Endothelial cell of umbilical vein (primary cell): ENCODE results near the gene PIM3. TPM values are rescaled to one million over a fixed set of nuclear protein-coding genes. Genes with fewer than 3 reads are reported as not detected.

Experiments
- BruUV-seq: library from RNA; stranded (reverse); fragments of 400-500 nt; replicated peaks from 2 replicates; lab custom pipeline; 2021; lab: Mats Ljungman, UMichigan
- CTCF ChIA-PET: fragments of 300-600, 350-600 bp; sonication (Branson Sonifier 250); formaldehyde crosslinking; loops from one replicate; lab custom pipeline; 2021; ENCODE audit warnings: antibody characterized with exemption, inconsistent platforms; lab: Charles Lee
- POLR2A ChIA-PET: fragments of 300-600, 350-600 bp; sonication (Branson Sonifier 250); formaldehyde crosslinking; loops from one replicate; lab custom pipeline; 2021; ENCODE audit warnings: antibody characterized with exemption, inconsistent platforms; lab: Charles Lee
- DNase-seq: peaks from one replicate; pipeline ENCODE4 v3.0.0-alpha.2; 2011; ENCODE audit warnings: low read depth, low spot score
- FAIRE-seq: peaks from 2 replicates; lab custom pipeline; 2011; peaks lifted over from hg19 to GRCh38; lab: Jason Lieb, UNC
- H2AFZ ChIP-seq: 2 replicates; pipeline ENCODE4 v1.6.0; 2012; ENCODE audit warnings: low read depth, low read length, control low read depth, inconsistent platforms
- H3K27ac ChIP-seq: 2 replicates; pipeline ENCODE4 v1.5.1; 2011; ENCODE audit warnings: low read depth, mild to moderate bottlenecking, control low read depth, low read length, moderate library complexity; ENCODE audit not compliant: insufficient read depth
- H3K27me3 ChIP-seq, 2 experiments: 2 replicates each; pipeline versions ENCODE4 v1.6.0 to v1.6.1; 2011; ENCODE audit warnings: low read length in 2 of 2, mixed read lengths in 1 of 2; ENCODE audit not compliant: control insufficient read depth in 2 of 2, insufficient read depth in 2 of 2
- H3K36me3 ChIP-seq, 2 experiments: 2 replicates in 1 of 2; 3 replicates in 1 of 2; pipeline ENCODE4 v1.5.1; 2011; ENCODE audit warnings: low read length in 2 of 2, mild to moderate bottlenecking in 1 of 2, moderate library complexity in 1 of 2; ENCODE audit not compliant: control insufficient read depth in 2 of 2, insufficient read depth in 2 of 2; ENCODE audit errors: extremely low read depth in 1 of 2
- H3K4me1 ChIP-seq: 3 replicates; pipeline ENCODE4 v1.5.1; 2011; ENCODE audit warnings: mild to moderate bottlenecking, low read length; ENCODE audit not compliant: control insufficient read depth, insufficient read depth; ENCODE audit errors: extremely low read depth
- H3K4me2 ChIP-seq: 2 replicates; pipeline ENCODE4 v1.6.1; 2011; ENCODE audit warnings: low read length, control low read depth, mixed read lengths; ENCODE audit not compliant: insufficient read depth
- H3K4me3 ChIP-seq, 3 experiments: fragments of 200-600 bp in 1 of 3; sonication (generic), shearing (Covaris generic) in 1 of 3; replicated peaks in 1 of 3; 2 replicates each; pipeline ENCODE4 v1.5.1; 2011 to 2016; ENCODE audit warnings: control low read depth in 3 of 3, low read length in 3 of 3, mild to moderate bottlenecking in 2 of 3, inconsistent platforms in 1 of 3, low read depth in 1 of 3, moderate library complexity in 1 of 3; ENCODE audit not compliant: insufficient read depth in 1 of 3
- H3K79me2 ChIP-seq: 2 replicates; pipeline ENCODE4 v1.6.0; 2012; ENCODE audit warnings: low read length, inconsistent platforms; ENCODE audit not compliant: control insufficient read depth, insufficient read depth
- H3K9ac ChIP-seq: replicated peaks from 2 replicates; pipeline ENCODE3; 2011; ENCODE audit warnings: low read length, control low read depth; ENCODE audit not compliant: insufficient read depth; ENCODE audit errors: extremely low read depth
- H3K9me1 ChIP-seq: replicated peaks from 3 replicates; pipeline ENCODE4 v1.6.0; 2011; ENCODE audit warnings: mild to moderate bottlenecking, low read length; ENCODE audit not compliant: control insufficient read depth, insufficient read depth; ENCODE audit errors: extremely low read depth
- H3K9me3 ChIP-seq: replicated peaks from 2 replicates; pipeline ENCODE4 v1.5.1; 2012; ENCODE audit warnings: low read length, inconsistent platforms; ENCODE audit not compliant: control insufficient read depth, insufficient read depth
- H4K20me1 ChIP-seq: replicated peaks from 2 replicates; pipeline ENCODE3; 2011; ENCODE audit warnings: mild to moderate bottlenecking, low read length; ENCODE audit not compliant: control insufficient read depth, insufficient read depth; ENCODE audit errors: extremely low read depth
- CTCF ChIP-seq, 2 donors: IDR thresholded peaks; 1 replicate in 1 of 2; 2 replicates in 1 of 2; pipeline ENCODE4 v1.5.1; 2011; ENCODE audit warnings: low read length in 2 of 2, mild to moderate bottlenecking in 2 of 2, moderate library complexity in 2 of 2, control low read depth in 1 of 2, inconsistent platforms in 1 of 2, low read depth in 1 of 2; ENCODE audit not compliant: insufficient read depth in 1 of 2; ENCODE audit errors: extremely low read depth in 1 of 2
- EZH2 ChIP-seq: IDR thresholded peaks from 2 replicates; pipeline ENCODE4 v1.6.1; 2012; ENCODE audit warnings: borderline replicate concordance, low read depth, mild to moderate bottlenecking, moderate library complexity, low read length, inconsistent platforms; ENCODE audit not compliant: severe bottlenecking
- FOS ChIP-seq: IDR thresholded peaks from 2 replicates; pipeline ENCODE4 v1.6.1; 2011; ENCODE audit warnings: mild to moderate bottlenecking, low read length, moderate library complexity, borderline replicate concordance; ENCODE audit not compliant: insufficient read depth
- GATA2 ChIP-seq: IDR thresholded peaks from 2 replicates; pipeline ENCODE4 v1.7.0; 2011; ENCODE audit warnings: low read depth, mild to moderate bottlenecking, moderate library complexity, mixed read lengths, low read length; ENCODE audit not compliant: insufficient read length, insufficient read depth
- JUN ChIP-seq: IDR thresholded peaks from 2 replicates; pipeline ENCODE4 v1.6.1; 2011; ENCODE audit warnings: borderline replicate concordance, low read depth; ENCODE audit not compliant: insufficient read length, insufficient read depth
- MYC ChIP-seq: IDR thresholded peaks from one replicate; pipeline ENCODE4 v1.6.1; 2011; ENCODE audit warnings: mild to moderate bottlenecking, low read depth, low read length
- POLR2A ChIP-seq: IDR thresholded peaks from 2 replicates; pipeline ENCODE4 v1.6.1; 2012; ENCODE audit warnings: low read depth, mild to moderate bottlenecking, control low read depth, low read length
- POLR2AphosphoS5 ChIP-seq: IDR thresholded peaks from 2 replicates; pipeline ENCODE4 v1.6.1; 2012; ENCODE audit warnings: low read depth, mild to moderate bottlenecking, control low read depth, low read length, moderate library complexity; ENCODE audit not compliant: insufficient read depth
- dilution Hi-C: fragments of 300-500 bp; cut with MboI; formaldehyde crosslinking; loops from one replicate; pipeline ENCODE4 v1.15.0; 2019; ENCODE audit warnings: low sequenced_read_pairs; ENCODE audit not compliant: extremely low pct_ligation_motif_present
- intact Hi-C: fragments of 100-400 bp; cut with micrococcal nuclease; formaldehyde crosslinking; loops from one replicate; pipeline ENCODE4 v1.10.0; 2022
- polyA plus RNA-seq, 4 experiments: library from polyadenylated mRNA; depleted of rRNA in 3 of 4; stranded (reverse) in 3 of 4; unstranded in 1 of 4; fragments of >200 nt; gene quantifications; 2 replicates each; pipeline versions ENCODE4 v1.2.1 to v1.2.3, GENCODE V29; 2011 to 2012; ENCODE audit warnings: missing spikeins in 1 of 4
- total RNA-seq: library from RNA; stranded (reverse); gene quantifications from 2 replicates; pipeline ENCODE4 v1.2.3, GENCODE V29; 2021
- TF ChIP-seq, protein P1 (sequence below): IDR thresholded peaks from 2 replicates; pipeline ENCODE4 v1.6.1; 2011; ENCODE audit not compliant: insufficient read depth, insufficient read length

Gene PIM3
- total and polyA plus RNA-seq, 2 donors (not counting 3 experiments of a cell fraction or from before 2014, with no cell fraction given): 131 to 185 TPM

DNA sequence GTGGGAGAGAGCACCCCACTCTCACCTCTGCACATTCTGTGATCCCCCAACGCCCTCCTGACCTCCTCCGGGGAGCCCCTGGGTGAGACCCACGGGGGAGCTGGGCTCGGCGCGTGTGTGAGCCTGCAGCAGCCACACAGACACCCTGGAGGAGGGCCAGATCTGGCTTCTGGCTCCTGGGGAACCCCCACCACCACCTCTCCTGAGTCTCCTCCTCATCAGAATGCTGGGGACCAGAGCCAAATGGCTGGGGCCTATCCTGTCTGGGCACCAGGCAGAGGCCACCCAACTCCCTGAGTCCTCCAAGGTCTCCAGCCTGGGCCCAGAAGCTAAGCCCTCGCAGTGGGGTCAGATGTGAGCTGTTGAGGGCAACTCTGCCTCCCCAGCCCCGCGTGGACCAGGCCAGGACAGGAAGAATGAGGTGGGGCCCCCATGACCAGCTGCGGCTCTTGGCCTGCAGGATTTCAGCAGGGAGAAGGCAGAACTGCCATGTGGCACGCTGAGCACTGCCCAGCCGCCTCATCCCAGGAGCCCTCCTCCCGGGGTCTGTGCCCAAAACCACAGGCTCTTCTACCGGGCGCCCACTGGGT, 5.5 kb upstream of the PIM3 start:
- no peak for DNase-seq
- ChIA-PET POLR2A (interaction anchor here (0.6 kb wide), 1 partner anchor 72 kb away, joined by 3 read pairs; no protein-coding TSS in a partner anchor), CTCF (interaction anchor here (0.9 to 2.0 kb wide), 2 partner anchors 28 to 75 kb away, joined by 4 to 6 read pairs; no protein-coding TSS in a partner anchor)
- no peak for TF ChIP-seq MYC
- H3K4me1 ChIP-seq: peaks cover 22% of the 10 kb centered on the region
- H3K79me2 ChIP-seq: no peaks in the 10 kb centered on the region
- no peak for FAIRE-seq
- H3K9ac ChIP-seq: no peak overlapping the region
- no peak overlapping the region for H2AFZ ChIP-seq
- no TSS peak for BruUV-seq
- no peaks in the 10 kb centered on the region for H3K9me3 ChIP-seq
- no peak overlapping the region for H3K27ac ChIP-seq
- H3K36me3 ChIP-seq: no peaks in the 10 kb centered on the region
- H4K20me1 ChIP-seq: no peaks in the 10 kb centered on the region
- dilution Hi-C loops: no loop called here
- no peaks in the 10 kb centered on the region for H3K27me3 ChIP-seq
- H3K9me1 ChIP-seq: no peaks in the 10 kb centered on the region
- no peak overlapping the region for H3K4me2 ChIP-seq
- H3K4me3 ChIP-seq: no peak overlapping the region
- intact Hi-C loops: no loop called here

DNA sequence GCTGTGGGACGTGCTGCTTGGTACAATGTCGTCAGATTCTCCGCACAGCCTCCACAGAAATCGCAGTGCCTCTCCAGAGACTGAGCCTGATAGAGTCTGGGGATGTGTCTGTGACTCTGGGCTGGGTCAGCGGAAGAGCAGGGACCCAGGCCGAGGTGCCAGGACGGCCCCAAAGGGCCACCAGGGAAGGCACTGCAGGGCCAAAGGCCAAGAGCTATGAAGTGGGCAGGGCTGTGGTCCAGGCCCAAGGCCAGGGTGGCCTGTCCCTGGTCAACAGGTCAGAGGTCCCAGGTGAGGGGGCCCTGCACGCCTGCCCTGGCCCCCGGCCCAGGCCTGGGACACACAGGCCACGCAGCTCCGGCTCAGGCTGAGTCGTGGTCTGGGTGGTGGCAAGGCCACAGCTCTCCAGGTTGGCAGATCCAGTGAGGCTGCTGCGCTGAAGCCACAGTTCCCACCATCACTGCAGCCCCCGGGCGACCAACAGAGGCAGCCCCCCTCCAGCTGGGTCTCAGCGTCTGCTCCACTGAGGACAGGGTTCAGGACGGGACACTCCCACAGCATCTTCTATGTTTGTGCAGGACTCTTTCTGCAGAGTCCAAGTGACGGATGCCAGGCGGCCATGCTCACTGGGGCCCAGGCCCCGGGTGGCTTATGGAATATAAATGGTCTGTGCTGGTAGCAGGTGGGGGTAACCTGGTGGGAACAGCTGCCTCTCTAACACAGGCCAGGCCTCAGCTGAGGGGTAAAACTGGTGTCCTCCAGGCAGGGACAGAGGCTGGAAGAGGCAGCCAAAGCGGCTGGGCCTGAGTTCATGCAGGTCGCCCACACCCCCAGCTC, 4.8 kb upstream of the PIM3 start:
- no peak overlapping the region for H3K27ac ChIP-seq
- CTCF ChIA-PET: interaction anchor here (0.9 to 2.0 kb wide), 2 partner anchors 28 to 75 kb away, joined by 4 to 6 read pairs; no protein-coding TSS in a partner anchor

More for the DNA sequence above, 4.8 kb upstream of the PIM3 start:
- FAIRE-seq (no peak), DNase-seq (no peak)
- peaks cover 22% of the 10 kb centered on the region for H3K4me1 ChIP-seq
- H3K9me3 ChIP-seq: no peaks in the 10 kb centered on the region
- H3K36me3 ChIP-seq: no peaks in the 10 kb centered on the region
- dilution Hi-C loops: no loop called here
- no peak overlapping the region for H3K9ac ChIP-seq
- POLR2A ChIA-PET: no interaction called here
- no peak overlapping the region for H3K4me2 ChIP-seq
- no peak overlapping the region for H2AFZ ChIP-seq
- TF ChIP-seq CTCF (IDR thresholded peaks at IDR 0.05; ENCODE audit: extremely low read depth in 1 of 2, insufficient read depth in 1 of 2, low read depth in 1 of 2, low read length in 2 of 2) (no peak), FOS (no peak), POLR2A (no peak), EZH2 (no peak), MYC (no peak), JUN (no peak), GATA2 (no peak), POLR2AphosphoS5 (no peak)
- TF ChIP-seq, protein P1, sequence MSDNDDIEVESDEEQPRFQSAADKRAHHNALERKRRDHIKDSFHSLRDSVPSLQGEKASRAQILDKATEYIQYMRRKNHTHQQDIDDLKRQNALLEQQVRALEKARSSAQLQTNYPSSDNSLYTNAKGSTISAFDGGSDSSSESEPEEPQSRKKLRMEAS: no peak
- H3K4me3 ChIP-seq: no peak overlapping the region
- BruUV-seq: no TSS peak
- peaks cover 2% of the 10 kb centered on the region for H3K79me2 ChIP-seq
- intact Hi-C loops: no loop called here
- H3K9me1 ChIP-seq: no peaks in the 10 kb centered on the region
- H3K27me3 ChIP-seq: no peaks in the 10 kb centered on the region
- H4K20me1 ChIP-seq: no peaks in the 10 kb centered on the region
